SKM-1 treated with dmso at 0.1 percent for 144 hours (cell line): ENCODE data around the gene KCTD10.
"Not testable (repeated sequence)": the region's sequence is repeated elsewhere in the genome, so short reads cannot be mapped to it uniquely, and the experiment has no call there.

ENCODE experiments used
- DNase-seq: peaks from one replicate; lab custom pipeline; 2025; ENCODE audit not compliant: unreplicated experiment; lab: John Stamatoyannopoulos, UW

The KCTD10 gene

GRCh38 chr12:109475121-109475520 lies 2.0 kb downstream of the KCTD10 start:
- no peak for DNase-seq

GRCh38 chr12:109473526-109474270 lies 3.4 kb downstream of the KCTD10 start:
- DNase-seq = not testable (repeated sequence)

- no peak for DNase-seq
These were observed 4.1 kb downstream of the KCTD10 start for GRCh38 chr12:109473006-109473405.

GRCh38 chr12:109469517-109469916 lies 7.6 kb downstream of the KCTD10 start:
- DNase-seq = no peak

- no peak for DNase-seq
These were observed 9.0 kb downstream of the KCTD10 start for GRCh38 chr12:109467978-109468676.

GRCh38 chr12:109466821-109467220 lies 10.3 kb downstream of the KCTD10 start:
- DNase-seq = no peak

GRCh38 chr12:109466305-109466704 lies 10.8 kb downstream of the KCTD10 start:
- no peak for DNase-seq

- DNase-seq = no peak
These were observed 12.3 kb downstream of the KCTD10 start for GRCh38 chr12:109464642-109465351.

- no peak for DNase-seq
These were observed 13.3 kb downstream of the KCTD10 start for GRCh38 chr12:109463756-109464155.

- no peak for DNase-seq
These were observed 14.0 kb downstream of the KCTD10 start for GRCh38 chr12:109462868-109463692.

- DNase-seq = no peak
These were observed 15.0 kb downstream of the KCTD10 start for GRCh38 chr12:109461846-109462756.

- DNase-seq = peak; percentile 52
These were observed 15.9 kb downstream of the KCTD10 start for GRCh38 chr12:109461049-109461845.

- no peak for DNase-seq
These were observed 16.6 kb downstream of the KCTD10 start for GRCh38 chr12:109460538-109460937.

- DNase-seq = no peak
These were observed 17.9 kb downstream of the KCTD10 start for GRCh38 chr12:109459247-109459646.

- no peak for DNase-seq
These were observed 18.3 kb downstream of the KCTD10 start for GRCh38 chr12:109458771-109459208.

GRCh38 chr12:109458086-109458485 lies 19.0 kb downstream of the KCTD10 start:
- no peak for DNase-seq

- no peak for DNase-seq
These were observed 21.4 kb downstream of the KCTD10 start for GRCh38 chr12:109455706-109456105.

GRCh38 chr12:109452489-109452888 lies 24.6 kb downstream of the KCTD10 start:
- DNase-seq = no peak

- no peak for DNase-seq
These were observed 25.7 kb downstream of the KCTD10 start for GRCh38 chr12:109451400-109451799.
